Thyroid gland (tissue), 4 donors: ENCODE measurements around the gene PRR3.
"Not testable (repeated sequence)": the region's sequence is repeated elsewhere in the genome, so short reads cannot be mapped to it uniquely, and the experiment has no call there.

Source experiments
- POLR2A ChIP-seq, 2 donors: fragments of 450-650 bp; IDR thresholded peaks; one replicate each; pipeline ENCODE4 v1.6.1; 2017; ENCODE audit warnings: antibody characterized with exemption in 2 of 2, mild to moderate bottlenecking in 2 of 2, moderate library complexity in 1 of 2
- TF ChIP-seq, protein P1 (sequence below), 6 experiments: fragments of 200-600 bp in 3 of 6; fragments of 450-650 bp in 3 of 6; sonication (generic) in 3 of 6; IDR thresholded peaks; one replicate each; pipeline ENCODE4 v1.5.1; 2016 to 2019; ENCODE audit warnings: antibody characterized with exemption in 6 of 6, mild to moderate bottlenecking in 2 of 6, inconsistent platforms in 1 of 6, moderate library complexity in 1 of 6

- TF ChIP-seq, protein P1, sequence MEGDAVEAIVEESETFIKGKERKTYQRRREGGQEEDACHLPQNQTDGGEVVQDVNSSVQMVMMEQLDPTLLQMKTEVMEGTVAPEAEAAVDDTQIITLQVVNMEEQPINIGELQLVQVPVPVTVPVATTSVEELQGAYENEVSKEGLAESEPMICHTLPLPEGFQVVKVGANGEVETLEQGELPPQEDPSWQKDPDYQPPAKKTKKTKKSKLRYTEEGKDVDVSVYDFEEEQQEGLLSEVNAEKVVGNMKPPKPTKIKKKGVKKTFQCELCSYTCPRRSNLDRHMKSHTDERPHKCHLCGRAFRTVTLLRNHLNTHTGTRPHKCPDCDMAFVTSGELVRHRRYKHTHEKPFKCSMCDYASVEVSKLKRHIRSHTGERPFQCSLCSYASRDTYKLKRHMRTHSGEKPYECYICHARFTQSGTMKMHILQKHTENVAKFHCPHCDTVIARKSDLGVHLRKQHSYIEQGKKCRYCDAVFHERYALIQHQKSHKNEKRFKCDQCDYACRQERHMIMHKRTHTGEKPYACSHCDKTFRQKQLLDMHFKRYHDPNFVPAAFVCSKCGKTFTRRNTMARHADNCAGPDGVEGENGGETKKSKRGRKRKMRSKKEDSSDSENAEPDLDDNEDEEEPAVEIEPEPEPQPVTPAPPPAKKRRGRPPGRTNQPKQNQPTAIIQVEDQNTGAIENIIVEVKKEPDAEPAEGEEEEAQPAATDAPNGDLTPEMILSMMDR (IDR thresholded peaks at IDR 0.05): not testable (repeated sequence)
- not testable (repeated sequence) for TF ChIP-seq POLR2A (IDR thresholded peaks at IDR 0.05)
Measured at GRCh38 chr6:30529349-30529875, 27.7 kb upstream of the PRR3 start.
